GM23338 (cell line): ENCODE results near the gene ACSS3. TPM values are rescaled to one million over a fixed set of nuclear protein-coding genes. Genes with fewer than 3 reads are reported as not detected.

Source experiments
- ATAC-seq: fragments of 200-7000 bp; cut with Tn5 transposase; 3 replicates; pipeline ENCODE4 v1.9.1; 2020
- DNase-seq: peaks from one replicate; pipeline ENCODE4 v3.0.0-alpha.2; 2015; ENCODE audit warnings: low spot score
- H2AFZ ChIP-seq: fragments of 200-600 bp; sonication (generic); 2 replicates; pipeline ENCODE4 v1.8.0; 2016; ENCODE audit warnings: antibody characterized with exemption, mild to moderate bottlenecking, moderate library complexity
- H3F3A ChIP-seq: fragments of 200-600 bp; sonication (generic); replicated peaks from 2 replicates; pipeline ENCODE4 v1.8.0; 2017; ENCODE audit warnings: antibody characterized with exemption, mixed run types, low read depth
- H3K27ac ChIP-seq: fragments of 200-600 bp; sonication (generic); 2 replicates; pipeline ENCODE4 v1.6.1; 2016; ENCODE audit warnings: low read depth
- H3K27me3 ChIP-seq: fragments of 200-600 bp; sonication (generic); 2 replicates; pipeline ENCODE4 v1.8.0; 2016; ENCODE audit warnings: mild to moderate bottlenecking, mixed run types, moderate library complexity; ENCODE audit not compliant: insufficient read depth
- H3K36me3 ChIP-seq: fragments of 200-600 bp; sonication (generic); 2 replicates; pipeline ENCODE4 v1.8.0; 2016; ENCODE audit warnings: mild to moderate bottlenecking; ENCODE audit not compliant: insufficient read depth
- H3K4me1 ChIP-seq: fragments of 200-600 bp; sonication (generic); 2 replicates; pipeline ENCODE4 v1.8.0; 2016; ENCODE audit warnings: mild to moderate bottlenecking, moderate library complexity; ENCODE audit not compliant: insufficient read depth
- H3K4me2 ChIP-seq: fragments of 200-600 bp; sonication (generic); 2 replicates; pipeline ENCODE4 v1.7.1; 2017; ENCODE audit warnings: mixed run types
- H3K4me3 ChIP-seq: fragments of 200-600 bp; sonication (generic); 2 replicates; pipeline ENCODE4 v1.6.1; 2016; ENCODE audit warnings: mixed run types
- H3K79me2 ChIP-seq: fragments of 200-600 bp; sonication (generic); replicated peaks from 2 replicates; pipeline ENCODE4 v1.8.0; 2017; ENCODE audit warnings: mild to moderate bottlenecking; ENCODE audit not compliant: insufficient read depth
- H3K9me2 ChIP-seq: fragments of 200-600 bp; sonication (generic); 2 replicates; pipeline ENCODE4 v1.8.0; 2017; ENCODE audit not compliant: insufficient read depth
- H4K20me1 ChIP-seq: fragments of 200-600 bp; sonication (generic); replicated peaks from 2 replicates; pipeline ENCODE4 v1.8.0; 2017; ENCODE audit warnings: mild to moderate bottlenecking; ENCODE audit not compliant: insufficient read depth
- H3K27ac Mint-ChIP-seq: 2 replicates; pipeline ENCODE4 v1.8.0; 2020; ENCODE audit warnings: inconsistent platforms, mild to moderate bottlenecking, moderate library complexity, mixed read lengths
- H3K27me3 Mint-ChIP-seq: 3 replicates; pipeline ENCODE4 v1.8.0; 2022; ENCODE audit warnings: low read depth, mild to moderate bottlenecking, moderate library complexity, mixed read lengths, inconsistent platforms; ENCODE audit not compliant: insufficient read depth, poor library complexity
- H3K36me3 Mint-ChIP-seq: 3 replicates; pipeline ENCODE4 v1.8.0; 2021; ENCODE audit warnings: low read depth, mild to moderate bottlenecking, inconsistent platforms, moderate library complexity, mixed read lengths
- H3K4me1 Mint-ChIP-seq: 3 replicates; pipeline ENCODE4 v1.8.0; 2020; ENCODE audit warnings: mild to moderate bottlenecking, inconsistent platforms, mixed read lengths
- H3K4me3 Mint-ChIP-seq: 3 replicates; pipeline ENCODE4 v1.8.0; 2021; ENCODE audit warnings: moderate library complexity, mild to moderate bottlenecking, inconsistent platforms, mixed read lengths
- H3K9me3 Mint-ChIP-seq: 3 replicates; pipeline ENCODE4 v1.8.0; 2020; ENCODE audit warnings: moderate library complexity, mild to moderate bottlenecking, inconsistent platforms, mixed read lengths
- POLR2AphosphoS5 ChIP-seq: IDR thresholded peaks from 2 replicates; pipeline ENCODE4 v1.6.1; 2016; ENCODE audit warnings: antibody characterized with exemption, low read depth
- REST ChIP-seq: IDR thresholded peaks from one replicate; pipeline ENCODE4 v1.6.1; 2018; ENCODE audit warnings: antibody characterized with exemption; ENCODE audit not compliant: unreplicated experiment
- STAT1 ChIP-seq: IDR thresholded peaks from one replicate; pipeline ENCODE4 v1.6.1; 2016; ENCODE audit warnings: antibody characterized with exemption; ENCODE audit not compliant: unreplicated experiment
- ZNF331 ChIP-seq: fragments of 250-450 bp; sonication (Bioruptor Pico); IDR thresholded peaks from 2 replicates; pipeline ENCODE4 v1.5.0; 2020; ENCODE audit warnings: low read depth, mild to moderate bottlenecking, moderate library complexity
- ZNF462 ChIP-seq: fragments of 250-450 bp; sonication (Bioruptor Pico); IDR thresholded peaks from 2 replicates; pipeline ENCODE4 v1.5.0; 2020; ENCODE audit warnings: mild to moderate bottlenecking, moderate library complexity
- polyA plus RNA-seq: library from polyadenylated mRNA; unstranded; fragments of >200 nt; fragmentation: Nextera tagmentation; extraction: Ambion mirVana; gene quantifications from 2 replicates; pipeline ENCODE4 v1.2.1, GENCODE V29; 2016
- total RNA-seq: library from RNA; depleted of rRNA; stranded (reverse); fragments of >200 nt; shearing (Covaris generic); gene quantifications from 2 replicates; pipeline ENCODE4 v1.2.3, GENCODE V29; 2014

ACSS3 gene
- total and polyA plus RNA-seq, 2 experiments from 2014 or later, result 7.4 to 28.9 TPM

- no peak for TF ChIP-seq ZNF462 (CRISPR knock-in tag)
Measured at GRCh38 chr12:81181691-81182090, 103.8 kb downstream of the ACSS3 start (continued).

GRCh38 chr12:81187686-81188085 lies 109.8 kb downstream of the ACSS3 start:
- Histone ChIP-seq H3K4me2 (no peak overlapping the region), H4K20me1 (no peaks in the 10 kb centered on the region), H3K79me2 (no peaks in the 10 kb centered on the region), H3K27ac (no peak overlapping the region), H3F3A (no peaks in the 10 kb centered on the region), H3K4me3 (no peak overlapping the region), H3K27me3 (no peaks in the 10 kb centered on the region), H2AFZ (no peak overlapping the region), H3K9me2 (no peaks in the 10 kb centered on the region), H3K4me1 (no peaks in the 10 kb centered on the region), H3K36me3 (no peaks in the 10 kb centered on the region)
- Mint-ChIP-seq H3K9me3 (no peaks in the 10 kb centered on the region), H3K27me3 (no peaks in the 10 kb centered on the region), H3K36me3 (no peaks in the 10 kb centered on the region), H3K4me3 (no peak overlapping the region), H3K27ac (no peak overlapping the region), H3K4me1 (no peaks in the 10 kb centered on the region)
- no peak for ATAC-seq
- DNase-seq, result no peak
- TF ChIP-seq STAT1 (no peak), POLR2AphosphoS5 (no peak), ZNF331 (CRISPR knock-in tag) (no peak), ZNF462 (CRISPR knock-in tag) (no peak), REST (no peak)
